ENCODE measurements around the gene BBS9. TPM values are rescaled to one million over a fixed set of nuclear protein-coding genes. Genes with fewer than 3 reads are reported as not detected.

Gene BBS9
- total and polyA plus RNA-seq, 9 of the 15 experiments (the other 6 are each of a cell fraction or from before 2014, with no cell fraction given) = 0.77 to 3.3 (median 2.4) TPM

DNA sequence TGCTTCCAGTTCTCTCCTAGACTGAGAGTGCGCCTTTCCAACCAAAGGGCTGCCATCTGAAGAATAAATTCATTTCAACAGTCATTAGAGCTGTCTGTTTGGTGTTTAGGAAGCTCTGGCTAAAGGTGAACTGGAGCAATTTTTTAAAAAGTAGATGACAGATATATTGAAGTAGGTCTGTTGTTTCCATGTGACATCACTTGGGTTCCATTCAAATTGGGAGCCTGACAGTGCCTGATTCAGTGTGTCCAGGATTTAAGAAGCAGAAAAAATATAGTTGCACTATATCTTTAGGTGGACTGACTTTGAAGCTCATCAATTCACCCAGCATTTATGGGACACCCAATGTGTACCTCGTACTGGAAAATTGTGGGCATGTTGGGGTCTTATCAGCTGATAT is 367.7 kb downstream of the BBS9 start:
- ATAC-seq (no peak), FAIRE-seq (no peak), DNase-seq (ENCODE audit: extremely low read depth in 1 of 4, low spot score in 3 of 4) (no peak)
- H3K4me2 ChIP-seq (ENCODE audit: insufficient read depth, low read length) = no peak overlapping the region
- H3K9me1 ChIP-seq (ENCODE audit: control insufficient read depth, insufficient read depth, low read length) = no peaks in the 10 kb centered on the region
- BruUV-seq (replicated peaks) = no TSS peak
- no peaks in the 10 kb centered on the region for H3K9me3 ChIP-seq (replicated peaks; ENCODE audit: control insufficient read depth, insufficient read depth, low read depth, low read length)
- in situ Hi-C loops (cut with MboI) (no loop called here), intact Hi-C loops (cut with micrococcal nuclease) (no loop called here)
- no peak overlapping the region for H2AFZ ChIP-seq (ENCODE audit: low read depth, low read length)
- 0% methylated on average over 2 of the region's 2 CpGs for WGBS (ENCODE audit: insufficient coverage, low coverage, missing lambda C conversion rate)
- H3K9ac ChIP-seq (ENCODE audit: insufficient read depth in 1 of 2, low read depth in 2 of 2, low read length in 2 of 2) = no peak overlapping the region
- no peaks in the 10 kb centered on the region for H4K20me1 ChIP-seq (replicated peaks; ENCODE audit: control insufficient read depth, insufficient read depth, low read length)
- no peak overlapping the region for H3K27ac ChIP-seq (ENCODE audit: extremely low read depth, low read depth, low read length)
- no peak overlapping the region for H3K4me3 ChIP-seq
- H3K27me3 ChIP-seq (ENCODE audit: control insufficient read depth in 2 of 2, insufficient read depth in 2 of 2, low read length in 2 of 2) = no peaks in the 10 kb centered on the region
- CTCF ChIA-PET (ENCODE audit: low intra/inter-chr PET ratio) = no interaction called here
- H3K4me1 ChIP-seq (replicated peaks in 1 of 2; ENCODE audit: control insufficient read depth in 2 of 2, insufficient read depth in 2 of 2, low read length in 2 of 2) = no peaks in the 10 kb centered on the region
- no peaks in the 10 kb centered on the region for H3K36me3 ChIP-seq (ENCODE audit: control insufficient read depth, insufficient read depth, low read length)
- POLR2A ChIA-PET = no interaction called here
- no peaks in the 10 kb centered on the region for H3K79me2 ChIP-seq (ENCODE audit: control insufficient read depth, insufficient read depth, low read length)
- no peak for TF ChIP-seq ZNF133 (CRISPR knock-in tag; IDR thresholded peaks at IDR 0.05)
- no peak for TF ChIP-seq NUFIP1 (IDR thresholded peaks at IDR 0.05; ENCODE audit: partially characterized antibody)
- no peak for TF ChIP-seq HDAC3 (IDR thresholded peaks at IDR 0.05; ENCODE audit: borderline replicate concordance, partially characterized antibody)
- TF ChIP-seq ZNF77 (CRISPR knock-in tag; IDR thresholded peaks at IDR 0.05) = no peak
- TF ChIP-seq GATAD2A (IDR thresholded peaks at IDR 0.05) = no peak
- no peak for TF ChIP-seq PTTG1 (tag; IDR thresholded peaks at IDR 0.05; ENCODE audit: low read depth)
- TF ChIP-seq SMARCE1 (IDR thresholded peaks at IDR 0.05) = no peak
- TF ChIP-seq, protein P1, sequence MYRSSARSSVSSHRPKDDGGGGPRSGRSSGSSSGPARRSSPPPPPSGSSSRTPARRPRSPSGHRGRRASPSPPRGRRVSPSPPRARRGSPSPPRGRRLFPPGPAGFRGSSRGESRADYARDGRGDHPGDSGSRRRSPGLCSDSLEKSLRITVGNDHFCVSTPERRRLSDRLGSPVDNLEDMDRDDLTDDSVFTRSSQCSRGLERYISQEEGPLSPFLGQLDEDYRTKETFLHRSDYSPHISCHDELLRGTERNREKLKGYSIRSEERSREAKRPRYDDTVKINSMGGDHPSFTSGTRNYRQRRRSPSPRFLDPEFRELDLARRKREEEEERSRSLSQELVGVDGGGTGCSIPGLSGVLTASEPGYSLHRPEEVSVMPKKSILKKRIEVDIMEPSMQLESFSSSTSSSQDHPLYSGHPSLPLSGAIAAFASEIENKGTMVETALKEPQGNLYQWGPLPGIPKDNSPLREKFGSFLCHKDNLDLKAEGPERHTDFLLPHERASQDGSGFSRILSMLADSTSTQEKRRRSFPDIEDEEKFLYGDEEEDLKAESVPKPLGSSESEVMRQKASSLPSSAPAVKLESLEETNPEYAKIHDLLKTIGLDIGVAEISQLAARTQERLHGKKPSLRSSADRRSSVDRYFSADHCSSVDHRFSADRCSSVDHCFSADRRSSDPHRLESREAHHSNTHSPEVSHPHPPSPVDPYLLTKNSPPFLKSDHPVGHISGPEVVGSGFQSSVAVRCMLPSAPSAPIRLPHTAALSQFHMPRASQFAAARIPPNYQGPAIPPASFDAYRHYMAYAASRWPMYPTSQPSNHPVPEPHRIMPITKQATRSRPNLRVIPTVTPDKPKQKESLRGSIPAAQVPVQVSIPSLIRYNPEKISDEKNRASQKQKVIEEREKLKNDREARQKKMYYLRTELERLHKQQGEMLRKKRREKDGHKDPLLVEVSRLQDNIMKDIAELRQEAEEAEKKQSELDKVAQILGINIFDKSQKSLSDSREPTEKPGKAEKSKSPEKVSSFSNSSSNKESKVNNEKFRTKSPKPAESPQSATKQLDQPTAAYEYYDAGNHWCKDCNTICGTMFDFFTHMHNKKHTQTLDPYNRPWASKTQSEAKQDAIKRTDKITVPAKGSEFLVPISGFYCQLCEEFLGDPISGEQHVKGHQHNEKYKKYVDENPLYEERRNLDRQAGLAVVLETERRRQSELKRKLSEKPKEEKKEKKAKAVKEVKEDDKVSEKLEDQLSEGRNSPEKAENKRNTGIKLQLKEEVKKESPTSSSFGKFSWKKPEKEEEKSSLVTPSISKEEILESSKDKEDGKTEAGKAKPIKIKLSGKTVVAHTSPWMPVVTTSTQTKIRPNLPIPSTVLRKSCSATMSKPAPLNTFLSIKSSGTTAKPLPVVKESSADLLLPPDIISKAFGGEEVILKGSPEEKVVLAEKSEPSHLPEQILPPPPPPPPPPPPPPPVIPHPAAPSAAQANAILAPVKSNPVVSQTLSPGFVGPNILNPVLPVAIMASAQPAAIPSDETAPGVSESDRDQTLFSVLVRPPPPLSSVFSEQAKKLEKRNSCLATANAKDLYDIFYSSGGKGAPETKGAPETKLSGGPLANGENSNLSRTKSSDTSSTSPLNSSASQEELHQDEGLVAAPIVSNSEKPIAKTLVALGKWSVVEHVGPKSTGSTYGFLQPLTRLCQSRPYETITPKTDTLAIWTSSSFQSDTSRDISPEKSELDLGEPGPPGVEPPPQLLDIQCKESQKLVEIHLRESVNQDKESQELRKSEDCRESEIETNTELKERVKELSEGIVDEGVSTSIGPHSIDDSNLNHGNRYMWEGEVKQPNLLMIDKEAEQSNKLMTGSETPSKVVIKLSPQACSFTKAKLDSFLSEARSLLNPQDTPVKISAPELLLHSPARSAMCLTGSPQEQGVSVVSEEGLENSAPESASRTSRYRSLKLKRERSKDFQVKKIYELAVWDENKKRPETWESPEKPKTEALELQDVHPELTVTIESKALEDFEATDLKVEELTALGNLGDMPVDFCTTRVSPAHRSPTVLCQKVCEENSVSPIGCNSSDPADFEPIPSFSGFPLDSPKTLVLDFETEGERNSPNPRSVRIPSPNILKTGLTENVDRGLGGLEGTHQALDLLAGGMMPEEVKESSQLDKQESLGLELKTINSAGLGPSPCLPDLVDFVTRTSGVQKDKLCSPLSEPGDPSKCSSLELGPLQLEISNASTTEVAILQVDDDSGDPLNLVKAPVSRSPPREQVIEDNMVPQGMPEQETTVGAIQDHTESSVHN (IDR thresholded peaks at IDR 0.05; ENCODE audit: borderline replicate concordance in 1 of 2, low read depth in 1 of 2) = no peak
- TF ChIP-seq, protein P2, sequence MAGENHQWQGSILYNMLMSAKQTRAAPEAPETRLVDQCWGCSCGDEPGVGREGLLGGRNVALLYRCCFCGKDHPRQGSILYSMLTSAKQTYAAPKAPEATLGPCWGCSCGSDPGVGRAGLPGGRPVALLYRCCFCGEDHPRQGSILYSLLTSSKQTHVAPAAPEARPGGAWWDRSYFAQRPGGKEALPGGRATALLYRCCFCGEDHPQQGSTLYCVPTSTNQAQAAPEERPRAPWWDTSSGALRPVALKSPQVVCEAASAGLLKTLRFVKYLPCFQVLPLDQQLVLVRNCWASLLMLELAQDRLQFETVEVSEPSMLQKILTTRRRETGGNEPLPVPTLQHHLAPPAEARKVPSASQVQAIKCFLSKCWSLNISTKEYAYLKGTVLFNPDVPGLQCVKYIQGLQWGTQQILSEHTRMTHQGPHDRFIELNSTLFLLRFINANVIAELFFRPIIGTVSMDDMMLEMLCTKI (IDR thresholded peaks at IDR 0.05; ENCODE audit: partially characterized antibody) = no peak
- TF ChIP-seq, protein P3, sequence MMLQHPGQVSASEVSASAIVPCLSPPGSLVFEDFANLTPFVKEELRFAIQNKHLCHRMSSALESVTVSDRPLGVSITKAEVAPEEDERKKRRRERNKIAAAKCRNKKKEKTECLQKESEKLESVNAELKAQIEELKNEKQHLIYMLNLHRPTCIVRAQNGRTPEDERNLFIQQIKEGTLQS (IDR thresholded peaks at IDR 0.05) = no peak
- TF ChIP-seq, protein P3 (CRISPR knock-in tag; conservative IDR thresholded peaks at IDR 0.05) = no peak
- no peak for TF ChIP-seq POLR3G (IDR thresholded peaks at IDR 0.05; ENCODE audit: extremely low read depth, insufficient read length, insufficient replicate concordance)
- TF ChIP-seq ZNF57 (CRISPR knock-in tag; IDR thresholded peaks at IDR 0.05) = no peak
- TF ChIP-seq ZC3H11A (IDR thresholded peaks at IDR 0.05; ENCODE audit: low read depth, low read length) = no peak

Data from K562 (cell line).